H1 (cell line): ENCODE measurements around the gene QRSL1. TPM values are rescaled to one million over a fixed set of nuclear protein-coding genes. Genes with fewer than 3 reads are reported as not detected.
"Not testable (repeated sequence)": the region's sequence is repeated elsewhere in the genome, so short reads cannot be mapped to it uniquely, and the experiment has no call there.

Experiments used
- CTCF ChIA-PET: fragments of 300-600 bp; sonication (Branson Sonifier 250); formaldehyde crosslinking; loops from one replicate; lab custom pipeline; 2021; ENCODE audit not compliant: partially characterized antibody; lab: Charles Lee
- POLR2A ChIA-PET: fragments of 300-600 bp; sonication (Branson Sonifier 250); formaldehyde crosslinking; loops from one replicate; lab custom pipeline; 2021; ENCODE audit warnings: inconsistent platforms; ENCODE audit not compliant: partially characterized antibody; lab: Charles Lee
- DNase-seq, 2 experiments: peaks; one replicate each; pipeline versions ENCODE4 v3.0.0 to v3.0.0-alpha.2; 2010 to 2022; ENCODE audit warnings: low spot score in 2 of 2, low read depth in 1 of 2, mixed read lengths in 1 of 2
- FAIRE-seq: peaks from 2 replicates; lab custom pipeline; 2011; peaks lifted over from hg19 to GRCh38; lab: Jason Lieb, UNC
- H2AFZ ChIP-seq: 2 replicates; pipeline ENCODE4 v1.8.1; 2012; ENCODE audit warnings: low read length, inconsistent platforms
- H2AK5ac ChIP-seq: 2 replicates; pipeline ENCODE4 v1.6.1; 2013; ENCODE audit warnings: low read depth, low read length
- H2BK120ac ChIP-seq: replicated peaks from 2 replicates; pipeline ENCODE3; 2013; ENCODE audit warnings: low read depth, low read length, inconsistent platforms
- H2BK12ac ChIP-seq: 2 replicates; pipeline ENCODE4 v1.6.1; 2013; ENCODE audit warnings: low read depth, low read length
- H2BK15ac ChIP-seq: 2 replicates; pipeline ENCODE4 v1.6.1; 2013; ENCODE audit warnings: low read length
- H2BK20ac ChIP-seq: 2 replicates; pipeline ENCODE4 v1.6.1; 2013; ENCODE audit warnings: low read length
- H2BK5ac ChIP-seq: 2 replicates; pipeline ENCODE4 v1.6.1; 2013; ENCODE audit warnings: low read depth, low read length
- H3K14ac ChIP-seq: 2 replicates; pipeline ENCODE4 v1.6.1; 2013; ENCODE audit warnings: inconsistent platforms; ENCODE audit not compliant: insufficient read length
- H3K18ac ChIP-seq: 2 replicates; pipeline ENCODE4 v1.6.1; 2013; ENCODE audit warnings: low read length; ENCODE audit errors: extremely low read depth
- H3K23ac ChIP-seq: 2 replicates; pipeline ENCODE4 v1.6.1; 2013; ENCODE audit warnings: inconsistent platforms; ENCODE audit not compliant: insufficient read length
- H3K23me2 ChIP-seq: 2 replicates; pipeline ENCODE4 v1.6.1; 2013; ENCODE audit warnings: low read depth, low read length
- H3K27ac ChIP-seq: 2 replicates; pipeline ENCODE4 v1.6.1; 2011; ENCODE audit warnings: low read depth, low read length, inconsistent platforms
- H3K27me3 ChIP-seq, 4 experiments: replicated peaks in 1 of 4; 1 replicate in 1 of 4; 2 replicates in 3 of 4; pipeline versions ENCODE4 v1.6.1 to v1.8.1; 2011 to 2013; ENCODE audit warnings: low read length in 3 of 4, mild to moderate bottlenecking in 3 of 4, inconsistent platforms in 2 of 4, mixed read lengths in 2 of 4, moderate library complexity in 1 of 4; ENCODE audit not compliant: control insufficient read depth in 3 of 4, insufficient read depth in 3 of 4; ENCODE audit errors: extremely low read depth in 1 of 4
- H3K36me3 ChIP-seq, 4 experiments: 2 replicates each; pipeline versions ENCODE4 v1.6.1 to v1.8.1; 2011 to 2013; ENCODE audit warnings: mild to moderate bottlenecking in 4 of 4, low read length in 3 of 4, moderate library complexity in 2 of 4, control low read depth in 1 of 4, inconsistent platforms in 1 of 4; ENCODE audit not compliant: insufficient read depth in 4 of 4, control insufficient read depth in 2 of 4
- H3K4ac ChIP-seq: replicated peaks from 2 replicates; pipeline ENCODE3; 2013; ENCODE audit warnings: low read length, low read depth, mixed read lengths, inconsistent platforms; ENCODE audit not compliant: insufficient read length
- H3K4me1 ChIP-seq, 4 experiments: replicated peaks in 1 of 4; 1 replicate in 1 of 4; 2 replicates in 3 of 4; pipeline versions ENCODE4 v1.6.1 to v1.8.1; 2011 to 2013; ENCODE audit warnings: low read length in 3 of 4, inconsistent platforms in 2 of 4, mixed read lengths in 1 of 4; ENCODE audit not compliant: insufficient read depth in 4 of 4, control insufficient read depth in 3 of 4
- H3K4me2 ChIP-seq, 2 experiments: 2 replicates each; pipeline versions ENCODE4 v1.6.1 to v1.8.1; 2011 to 2013; ENCODE audit warnings: low read depth in 2 of 2, low read length in 2 of 2, control low read depth in 1 of 2, inconsistent platforms in 1 of 2, mild to moderate bottlenecking in 1 of 2; ENCODE audit not compliant: insufficient read depth in 1 of 2
- H3K4me3 ChIP-seq, 4 experiments: fragments of 200-600, 300-600 bp in 1 of 4; sonication (generic), shearing (Covaris generic), sonication (Bioruptor Twin) in 1 of 4; 2 replicates each; pipeline versions ENCODE4 v1.5.1 to v1.8.1; 2011 to 2016; ENCODE audit warnings: low read length in 4 of 4, low read depth in 3 of 4, control low read depth in 2 of 4, inconsistent platforms in 2 of 4, mild to moderate bottlenecking in 2 of 4, mixed read lengths in 1 of 4, moderate library complexity in 1 of 4; ENCODE audit not compliant: insufficient read depth in 2 of 4; ENCODE audit errors: extremely low read depth in 1 of 4
- H3K56ac ChIP-seq: replicated peaks from 2 replicates; pipeline ENCODE3; 2013; ENCODE audit warnings: low read depth, mild to moderate bottlenecking, mixed read lengths, low read length, inconsistent platforms; ENCODE audit not compliant: insufficient read length
- H3K79me1 ChIP-seq: 2 replicates; pipeline ENCODE4 v1.6.1; 2013; ENCODE audit warnings: low read depth, low read length, control low read depth
- H3K79me2 ChIP-seq, 2 experiments: 2 replicates each; pipeline versions ENCODE4 v1.6.1 to v1.8.1; 2012 to 2013; ENCODE audit warnings: low read length in 2 of 2, mild to moderate bottlenecking in 2 of 2, inconsistent platforms in 1 of 2; ENCODE audit not compliant: insufficient read depth in 2 of 2, control insufficient read depth in 1 of 2
- H3K9ac ChIP-seq, 4 experiments: replicated peaks in 1 of 4; 1 replicate in 1 of 4; 2 replicates in 3 of 4; pipeline versions ENCODE4 v1.6.1 to v1.8.1; 2011 to 2013; ENCODE audit warnings: low read depth in 3 of 4, low read length in 3 of 4, control low read depth in 2 of 4, mild to moderate bottlenecking in 2 of 4, moderate library complexity in 2 of 4, inconsistent platforms in 1 of 4; ENCODE audit errors: extremely low read depth in 1 of 4
- H3K9me3 ChIP-seq, 2 experiments: 2 replicates each; pipeline versions ENCODE4 v1.6.1 to v1.8.1; 2012 to 2013; ENCODE audit warnings: mild to moderate bottlenecking in 2 of 2, moderate library complexity in 2 of 2, control low read depth in 1 of 2, inconsistent platforms in 1 of 2, low read depth in 1 of 2, low read length in 1 of 2, mixed read lengths in 1 of 2; ENCODE audit not compliant: insufficient read depth in 2 of 2
- H4K20me1 ChIP-seq, 2 experiments: replicated peaks in 1 of 2; 2 replicates each; pipeline versions ENCODE3 to v1.8.1; 2011 to 2013; ENCODE audit warnings: inconsistent platforms in 2 of 2, low read length in 2 of 2, mild to moderate bottlenecking in 1 of 2; ENCODE audit not compliant: insufficient read depth in 2 of 2, control insufficient read depth in 1 of 2
- H4K5ac ChIP-seq: 2 replicates; pipeline ENCODE4 v1.6.1; 2013; ENCODE audit warnings: low read length, low read depth, mixed read lengths, inconsistent platforms; ENCODE audit not compliant: insufficient read length
- H4K8ac ChIP-seq: 2 replicates; pipeline ENCODE4 v1.8.0; 2013; ENCODE audit warnings: mild to moderate bottlenecking, moderate library complexity, low read length, inconsistent platforms; ENCODE audit not compliant: insufficient read depth; ENCODE audit errors: extremely low read depth
- H4K91ac ChIP-seq: replicated peaks from 2 replicates; pipeline ENCODE3; 2013; ENCODE audit warnings: low read length, mixed read lengths, inconsistent platforms; ENCODE audit not compliant: insufficient read length
- ATF2 ChIP-seq: IDR thresholded peaks from 2 replicates; pipeline ENCODE4 v1.6.1; 2012; ENCODE audit warnings: low read length, inconsistent platforms
- CHD1 ChIP-seq: IDR thresholded peaks from 2 replicates; pipeline ENCODE4 v1.6.1; 2012; ENCODE audit warnings: low read depth, low read length, improper control_type of control experiment
- CHD2 ChIP-seq: IDR thresholded peaks from 2 replicates; pipeline ENCODE4 v1.6.1; 2012; ENCODE audit warnings: low read length, improper control_type of control experiment
- EGR1 ChIP-seq: IDR thresholded peaks from 2 replicates; pipeline ENCODE4 v1.6.1; 2011; ENCODE audit warnings: low read depth, low read length, borderline replicate concordance
- HDAC6 ChIP-seq: IDR thresholded peaks from one replicate; pipeline ENCODE4 v1.7.1; 2012; ENCODE audit warnings: low read depth, mild to moderate bottlenecking, inconsistent platforms, low read length, moderate library complexity
- RAD21 ChIP-seq, 2 experiments: IDR thresholded peaks in 1 of 2; conservative IDR thresholded peaks in 1 of 2; 2 replicates each; pipeline ENCODE4 v1.6.1; 2011; ENCODE audit warnings: low read depth in 2 of 2, low read length in 2 of 2, improper control_type of control experiment in 1 of 2, inconsistent platforms in 1 of 2, mild to moderate bottlenecking in 1 of 2, moderate library complexity in 1 of 2
- RFX5 ChIP-seq: IDR thresholded peaks from 2 replicates; pipeline ENCODE4 v1.6.1; 2011; ENCODE audit warnings: low read depth, low read length, improper control_type of control experiment, borderline replicate concordance
- SIX5 ChIP-seq: IDR thresholded peaks from 2 replicates; pipeline ENCODE4 v1.6.1; 2011; ENCODE audit warnings: mild to moderate bottlenecking, low read depth, low read length
- ZNF274 ChIP-seq: IDR thresholded peaks from 2 replicates; pipeline ENCODE4 v1.7.0; 2012; ENCODE audit warnings: low read length, borderline replicate concordance; ENCODE audit errors: extremely low read depth
- WGBS, 2 experiments: shearing (Covaris generic) in 1 of 2; methylation state at CpG; one replicate each; pipeline versions ENCODE4 v1.1.6 to v1.1.7; 2013 to 2015; ENCODE audit warnings: low lambda C conversion rate in 2 of 2, mixed read lengths in 2 of 2, inconsistent platforms in 1 of 2, low coverage in 1 of 2, missing lambda C conversion rate in 1 of 2; ENCODE audit not compliant: insufficient replicate concordance in 2 of 2, insufficient coverage in 1 of 2, insufficient read length in 1 of 2; ENCODE audit errors: extremely low coverage in 1 of 2, missing lambda C conversion rate in 1 of 2; 5-methylcytosine and 5-hydroxymethylcytosine counted together
- polyA plus RNA-seq, 7 experiments: library from polyadenylated mRNA; depleted of rRNA in 3 of 7; stranded (reverse) in 5 of 7; unstranded in 2 of 7; fragments of >200 nt in 5 of 7; fragments of 200-250 nt in 2 of 7; gene quantifications; 1 replicate in 5 of 7; 2 replicates in 1 of 7; 4 replicates in 1 of 7; pipeline versions ENCODE4 v1.2.1 to v1.2.3, GENCODE V29; 2011 to 2013; ENCODE audit warnings: missing spikeins in 2 of 7, mixed read lengths in 2 of 7
- total RNA-seq: library from RNA; stranded (reverse); fragmentation: NEBNext Ultra II Directional; extraction: Animal tissue kit (Norgen Biotek cat#: 25700); gene quantifications from 2 replicates; pipeline ENCODE4 v1.2.1, GENCODE V29; 2021

The QRSL1 gene
- total and polyA plus RNA-seq, 2 of the 8 experiments (the other 6 are each of a cell fraction or from before 2014, with no cell fraction given) = 7.8 to 22.2 TPM

- no peak for TF ChIP-seq ATF2
- TF ChIP-seq RFX5 = no peak
- no peak for TF ChIP-seq EGR1
- TF ChIP-seq ZNF274 = no peak
- no peak for TF ChIP-seq CHD1
- no peak for TF ChIP-seq CHD2
- TF ChIP-seq RAD21 (IDR thresholded peaks at IDR 0.05 in 1 of 2, conservative IDR thresholded peaks at IDR 0.05 in 1 of 2; ENCODE audit: low read depth in 2 of 2, low read length in 2 of 2) = no peak
- TF ChIP-seq SIX5 = no peak
- TF ChIP-seq HDAC6 = no peak
Measured at GRCh38 chr6:106586815-106587415, 42.5 kb upstream of the QRSL1 start (continued).

GRCh38 chr6:106588937-106589336, 40.4 kb upstream of the QRSL1 start:
- H3K27me3 ChIP-seq, H4K8ac ChIP-seq, FAIRE-seq, H3K79me1 ChIP-seq, H3K9ac ChIP-seq, H2BK20ac ChIP-seq, H2AK5ac ChIP-seq, H4K20me1 ChIP-seq, H2BK15ac ChIP-seq, H3K23ac ChIP-seq, H2BK5ac ChIP-seq, H4K91ac ChIP-seq, H3K4me2 ChIP-seq, H3K18ac ChIP-seq, H2BK12ac ChIP-seq, H3K9me3 ChIP-seq, H3K56ac ChIP-seq, H2BK120ac ChIP-seq, H3K14ac ChIP-seq, H4K5ac ChIP-seq, H3K4me1 ChIP-seq, DNase-seq, H3K27ac ChIP-seq, H3K4me3 ChIP-seq, H2AFZ ChIP-seq, H3K23me2 ChIP-seq, H3K79me2 ChIP-seq, H3K4ac ChIP-seq, POLR2A ChIA-PET: not testable (repeated sequence)
- 63% methylated on average over 5 of the region's 5 CpGs; no CpG with 5 or more reads in 1 of the 2 experiments for WGBS, 2 experiments
- CTCF ChIA-PET = interaction anchor here (0.9 kb wide), 1 partner anchor 41 kb away, joined by 3 read pairs; no protein-coding TSS in a partner anchor
- H3K36me3 ChIP-seq = peaks cover 0 to 26% (median 11%) of the 10 kb centered on the region in 4 experiments; a peak in 5 of 8 replicates
